ENCODE results near the gene TMEM269. TPM values are rescaled to one million over a fixed set of nuclear protein-coding genes. Genes with fewer than 3 reads are reported as not detected.

Gene TMEM269
- polyA plus RNA-seq, 3 donors: 0.07 TPM; not detected in 2

DNA sequence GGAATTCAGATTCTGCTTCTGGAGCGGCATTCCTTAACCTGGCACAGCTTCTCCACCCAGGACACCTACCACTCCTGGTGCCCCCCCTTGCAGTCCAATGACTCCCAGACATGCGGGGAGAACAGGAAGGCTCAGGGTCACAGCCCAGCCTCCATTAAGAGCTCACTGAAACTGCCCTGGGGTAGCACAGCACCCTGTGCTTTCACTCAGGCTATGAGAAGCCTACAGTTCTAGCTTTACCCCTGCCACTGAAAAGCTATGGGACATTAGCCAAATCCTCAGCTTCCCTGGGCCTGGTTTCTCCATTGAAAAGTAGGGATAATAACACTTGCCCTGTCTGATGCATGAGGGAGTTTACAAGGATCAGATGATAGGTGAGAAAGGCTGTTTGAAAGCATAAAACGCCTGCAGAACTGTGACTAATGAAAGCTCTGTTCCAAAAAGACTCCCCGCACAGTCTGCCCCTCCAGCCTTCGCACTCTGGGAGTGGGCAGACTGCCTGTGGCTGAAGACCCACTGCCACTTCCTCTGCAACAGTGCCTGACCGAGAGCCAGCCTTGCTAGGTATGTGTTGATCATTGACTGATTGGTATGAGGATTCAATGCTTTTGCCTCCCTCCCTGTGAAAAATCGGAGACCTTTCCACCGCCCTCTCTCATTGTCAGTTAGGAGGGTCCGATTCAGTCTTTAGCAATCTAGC lies 42.0 kb upstream of the TMEM269 start:
- H3K4me1 Mint-ChIP-seq: peaks cover 13% of the 10 kb centered on the region
- H3K27me3 Mint-ChIP-seq (ENCODE audit: low read depth in 3 of 3): peaks cover 0 to 9% (median 3%) of the 10 kb centered on the region in 3 donors
- no peaks in the 10 kb centered on the region for H3K79me2 ChIP-seq (ENCODE audit: insufficient read depth, low read length)
- no peak overlapping the region for H3K9ac ChIP-seq (ENCODE audit: insufficient read depth, low read length, poor library complexity, severe bottlenecking)
- H3K4me3 ChIP-seq (replicated peaks in 1 of 3; ENCODE audit: low read depth in 2 of 3, low read length in 3 of 3): no peak overlapping the region
- H3K4me1 ChIP-seq (ENCODE audit: control insufficient read depth in 1 of 2, insufficient read depth in 2 of 2, low read length in 2 of 2): peaks cover 6 to 12% of the 10 kb centered on the region in 2 donors
- H3K9me3 Mint-ChIP-seq: peaks cover 0 to 3% (median 0%) of the 10 kb centered on the region in 7 donors
- no peak for DNase-seq
- no peaks in the 10 kb centered on the region for H4K20me1 ChIP-seq (ENCODE audit: insufficient read depth, low read length)
- H3K36me3 Mint-ChIP-seq: peaks cover 18 to 28% of the 10 kb centered on the region in 2 donors
- H3K27ac Mint-ChIP-seq: peak overlapping the region in 2 of 7 donors; percentile 0 to 11
- intact Hi-C loops (cut with micrococcal nuclease): loop anchor here in 1 of 2 donors (10.0 kb wide), 1 partner anchor 398 kb away; no protein-coding TSS in a partner anchor
- TF ChIP-seq, protein P1, sequence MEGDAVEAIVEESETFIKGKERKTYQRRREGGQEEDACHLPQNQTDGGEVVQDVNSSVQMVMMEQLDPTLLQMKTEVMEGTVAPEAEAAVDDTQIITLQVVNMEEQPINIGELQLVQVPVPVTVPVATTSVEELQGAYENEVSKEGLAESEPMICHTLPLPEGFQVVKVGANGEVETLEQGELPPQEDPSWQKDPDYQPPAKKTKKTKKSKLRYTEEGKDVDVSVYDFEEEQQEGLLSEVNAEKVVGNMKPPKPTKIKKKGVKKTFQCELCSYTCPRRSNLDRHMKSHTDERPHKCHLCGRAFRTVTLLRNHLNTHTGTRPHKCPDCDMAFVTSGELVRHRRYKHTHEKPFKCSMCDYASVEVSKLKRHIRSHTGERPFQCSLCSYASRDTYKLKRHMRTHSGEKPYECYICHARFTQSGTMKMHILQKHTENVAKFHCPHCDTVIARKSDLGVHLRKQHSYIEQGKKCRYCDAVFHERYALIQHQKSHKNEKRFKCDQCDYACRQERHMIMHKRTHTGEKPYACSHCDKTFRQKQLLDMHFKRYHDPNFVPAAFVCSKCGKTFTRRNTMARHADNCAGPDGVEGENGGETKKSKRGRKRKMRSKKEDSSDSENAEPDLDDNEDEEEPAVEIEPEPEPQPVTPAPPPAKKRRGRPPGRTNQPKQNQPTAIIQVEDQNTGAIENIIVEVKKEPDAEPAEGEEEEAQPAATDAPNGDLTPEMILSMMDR (IDR thresholded peaks at IDR 0.05): no peak
- H3K36me3 ChIP-seq (replicated peaks in 1 of 2; ENCODE audit: control insufficient read depth in 1 of 2, insufficient read depth in 2 of 2, low read length in 2 of 2): peaks cover 14 to 26% of the 10 kb centered on the region in 2 donors
- no peak overlapping the region for H3K27ac ChIP-seq (ENCODE audit: low read depth in 1 of 2, low read length in 2 of 2)
- H3K9me3 ChIP-seq (replicated peaks in 1 of 2; ENCODE audit: control insufficient read depth in 1 of 2, insufficient read depth in 1 of 2, low read length in 2 of 2): no peaks in the 10 kb centered on the region
- WGBS (ENCODE audit: insufficient coverage): 93% methylated on average over 7 of the region's 9 CpGs
- H3K27me3 ChIP-seq (ENCODE audit: control insufficient read depth in 2 of 2, insufficient read depth in 2 of 2, low read length in 2 of 2): no peaks in the 10 kb centered on the region
- no peak overlapping the region for H2AFZ ChIP-seq (ENCODE audit: insufficient read depth, low read depth, low read length, poor library complexity, severe bottlenecking)
- no peak overlapping the region for H3K4me3 Mint-ChIP-seq
- H3K4me2 ChIP-seq (replicated peaks; ENCODE audit: extremely low read depth, low read length, poor library complexity, severe bottlenecking): no peak overlapping the region

DNA sequence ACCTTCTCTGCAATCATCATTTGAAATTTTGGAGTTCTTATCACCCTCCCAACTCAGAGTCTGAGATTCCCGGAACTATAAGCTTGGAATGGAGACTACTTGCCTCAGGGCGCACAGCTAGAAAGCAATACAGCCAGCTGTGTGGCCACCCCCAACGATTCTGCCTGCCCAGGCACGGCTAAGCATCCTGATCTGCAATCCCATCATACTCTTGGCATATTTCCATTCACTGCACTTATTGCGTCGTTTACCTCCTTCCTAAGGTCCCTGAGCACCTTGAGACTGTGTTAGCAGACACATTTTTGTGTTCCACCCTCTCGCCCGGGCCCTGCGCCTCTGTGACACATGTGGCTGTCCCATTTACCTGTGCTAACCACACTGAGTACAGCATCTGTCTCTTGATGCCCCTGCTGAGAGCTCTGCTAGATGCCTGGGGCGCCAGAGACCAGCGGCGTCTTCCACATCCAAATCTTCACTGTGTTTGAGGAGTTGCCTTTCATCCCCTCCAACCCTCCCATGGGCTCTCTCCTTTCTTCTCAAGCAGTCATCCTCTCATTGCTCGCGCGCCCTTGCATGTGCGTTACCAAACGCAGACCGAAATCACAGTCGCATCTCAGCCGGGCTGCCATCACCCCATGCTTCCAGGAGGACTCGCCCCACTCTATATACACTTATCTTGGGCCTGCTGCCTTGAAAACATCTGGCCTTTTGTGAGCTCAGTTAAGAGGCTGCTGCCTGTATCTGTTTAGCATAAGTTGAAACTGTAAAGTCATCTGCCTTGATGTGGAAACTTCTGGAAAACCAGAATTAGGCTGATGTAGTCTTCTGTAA lies 41.3 kb upstream of the TMEM269 start:
- DNase-seq: no peak
- Mint-ChIP-seq H3K4me1 (peaks cover 15% of the 10 kb centered on the region), H3K9me3 (peaks cover 0 to 2% (median 0%) of the 10 kb centered on the region in 7 donors), H3K27me3 (ENCODE audit: low read depth in 3 of 3) (peaks cover 0 to 9% (median 2%) of the 10 kb centered on the region in 3 donors), H3K4me3 (no peak overlapping the region), H3K36me3 (peaks cover 22 to 36% of the 10 kb centered on the region in 2 donors), H3K27ac (peak overlapping the region in 1 of 7 donors; percentile 11)
- peaks cover 7 to 11% of the 10 kb centered on the region in 2 donors for H3K4me1 ChIP-seq (ENCODE audit: control insufficient read depth in 1 of 2, insufficient read depth in 2 of 2, low read length in 2 of 2)
- H3K4me3 ChIP-seq (replicated peaks in 1 of 3; ENCODE audit: low read depth in 2 of 3, low read length in 3 of 3): no peak overlapping the region
- no peaks in the 10 kb centered on the region for H3K9me3 ChIP-seq (replicated peaks in 1 of 2; ENCODE audit: control insufficient read depth in 1 of 2, insufficient read depth in 1 of 2, low read length in 2 of 2)
- TF ChIP-seq, protein P1 (IDR thresholded peaks at IDR 0.05): no peak
- WGBS (ENCODE audit: insufficient coverage): 84% methylated on average over 17 of the region's 21 CpGs
- peaks cover 18 to 33% of the 10 kb centered on the region in 2 donors for H3K36me3 ChIP-seq (replicated peaks in 1 of 2; ENCODE audit: control insufficient read depth in 1 of 2, insufficient read depth in 2 of 2, low read length in 2 of 2)
- H3K9ac ChIP-seq (ENCODE audit: insufficient read depth, low read length, poor library complexity, severe bottlenecking): no peak overlapping the region
- H3K79me2 ChIP-seq (ENCODE audit: insufficient read depth, low read length): no peaks in the 10 kb centered on the region
- no peak overlapping the region for H2AFZ ChIP-seq (ENCODE audit: insufficient read depth, low read depth, low read length, poor library complexity, severe bottlenecking)
- H3K27ac ChIP-seq (ENCODE audit: low read depth in 1 of 2, low read length in 2 of 2): no peak overlapping the region
- H4K20me1 ChIP-seq (ENCODE audit: insufficient read depth, low read length): no peaks in the 10 kb centered on the region
- intact Hi-C loops (cut with micrococcal nuclease): loop anchor here in 1 of 2 donors (10.0 kb wide), 1 partner anchor 399 kb away; no protein-coding TSS in a partner anchor
- H3K27me3 ChIP-seq (ENCODE audit: control insufficient read depth in 2 of 2, insufficient read depth in 2 of 2, low read length in 2 of 2): no peaks in the 10 kb centered on the region
- H3K4me2 ChIP-seq (replicated peaks; ENCODE audit: extremely low read depth, low read length, poor library complexity, severe bottlenecking): no peak overlapping the region

Measured in CD14-positive monocyte (primary cell).